ENCODE results near the gene RPS10.
"Not testable (repeated sequence)": the region's sequence is repeated elsewhere in the genome, so short reads cannot be mapped to it uniquely, and the experiment has no call there.

Gene RPS10

GRCh38 chr6:34378470-34378869 lies 47.4 kb downstream of the RPS10 start:
- TF ChIP-seq TCF4 (CRISPR knock-in tag; IDR thresholded peaks at IDR 0.05; ENCODE audit: borderline replicate concordance) (no peak), SNAI2 (CRISPR knock-in tag; IDR thresholded peaks at IDR 0.05) (no peak), ARNTL (CRISPR knock-in tag; IDR thresholded peaks at IDR 0.05; ENCODE audit: borderline replicate concordance, low read depth) (no peak), ZNF70 (CRISPR knock-in tag; IDR thresholded peaks at IDR 0.05) (no peak), ZNF8 (CRISPR knock-in tag; IDR thresholded peaks at IDR 0.05) (no peak), TSHZ2 (CRISPR knock-in tag; IDR thresholded peaks at IDR 0.05) (no peak), POU6F1 (CRISPR knock-in tag; IDR thresholded peaks at IDR 0.05; ENCODE audit: borderline replicate concordance, low read depth) (no peak), GLIS3 (CRISPR knock-in tag; IDR thresholded peaks at IDR 0.05) (no peak), BACH2 (CRISPR knock-in tag; IDR thresholded peaks at IDR 0.05; ENCODE audit: borderline replicate concordance) (no peak), ZFP3 (CRISPR knock-in tag; IDR thresholded peaks at IDR 0.05) (no peak), ZFP30 (CRISPR knock-in tag; IDR thresholded peaks at IDR 0.05) (no peak), ZC3H10 (CRISPR knock-in tag; IDR thresholded peaks at IDR 0.05) (no peak), CSDC2 (CRISPR knock-in tag; IDR thresholded peaks at IDR 0.05) (no peak), OSR1 (CRISPR knock-in tag; IDR thresholded peaks at IDR 0.05) (no peak), PATZ1 (CRISPR knock-in tag; IDR thresholded peaks at IDR 0.05; ENCODE audit: borderline replicate concordance) (no peak), TOX (CRISPR knock-in tag; IDR thresholded peaks at IDR 0.05; ENCODE audit: borderline replicate concordance) (no peak)
- ATAC-seq = no peak

GRCh38 chr6:34377984-34378383 lies 47.9 kb downstream of the RPS10 start:
- no peak for ATAC-seq
- TF ChIP-seq RARB (CRISPR knock-in tag; IDR thresholded peaks at IDR 0.05) (no peak), TOX (CRISPR knock-in tag; IDR thresholded peaks at IDR 0.05; ENCODE audit: borderline replicate concordance) (no peak), ISL1 (CRISPR knock-in tag; IDR thresholded peaks at IDR 0.05) (no peak), PPARA (CRISPR knock-in tag; IDR thresholded peaks at IDR 0.05; ENCODE audit: borderline replicate concordance) (no peak), CREB5 (CRISPR knock-in tag; IDR thresholded peaks at IDR 0.05; ENCODE audit: low read depth) (no peak), ARNTL (CRISPR knock-in tag; IDR thresholded peaks at IDR 0.05; ENCODE audit: borderline replicate concordance, low read depth) (no peak), OSR1 (CRISPR knock-in tag; IDR thresholded peaks at IDR 0.05) (no peak), CSRNP3 (CRISPR knock-in tag; IDR thresholded peaks at IDR 0.05) (no peak), ZFP30 (CRISPR knock-in tag; IDR thresholded peaks at IDR 0.05) (no peak), GLIS3 (CRISPR knock-in tag; IDR thresholded peaks at IDR 0.05) (no peak), ZC3H10 (CRISPR knock-in tag; IDR thresholded peaks at IDR 0.05) (no peak)

- ATAC-seq = not testable (repeated sequence)
Measured at GRCh38 chr6:34377571-34377970, 48.3 kb downstream of the RPS10 start.

All from SK-N-SH treated with all-trans-retinoic acid at 6 μM for 48 hours (cell line).